H1 (cell line): Measurements from ENCODE around the gene DHCR24. TPM values are rescaled to one million over a fixed set of nuclear protein-coding genes. Genes with fewer than 3 reads are reported as not detected.
"Not testable (repeated sequence)": the region's sequence is repeated elsewhere in the genome, so short reads cannot be mapped to it uniquely, and the experiment has no call there.

Experiments
- CTCF ChIA-PET: fragments of 300-600 bp; sonication (Branson Sonifier 250); formaldehyde crosslinking; loops from one replicate; lab custom pipeline; 2021; ENCODE audit not compliant: partially characterized antibody; lab: Charles Lee
- POLR2A ChIA-PET: fragments of 300-600 bp; sonication (Branson Sonifier 250); formaldehyde crosslinking; loops from one replicate; lab custom pipeline; 2021; ENCODE audit warnings: inconsistent platforms; ENCODE audit not compliant: partially characterized antibody; lab: Charles Lee
- DNase-seq, 2 experiments: peaks; one replicate each; pipeline versions ENCODE4 v3.0.0 to v3.0.0-alpha.2; 2010 to 2022; ENCODE audit warnings: low spot score in 2 of 2, low read depth in 1 of 2, mixed read lengths in 1 of 2
- FAIRE-seq: peaks from 2 replicates; lab custom pipeline; 2011; peaks lifted over from hg19 to GRCh38; lab: Jason Lieb, UNC
- H2AFZ ChIP-seq: 2 replicates; pipeline ENCODE4 v1.8.1; 2012; ENCODE audit warnings: low read length, inconsistent platforms
- H2AK5ac ChIP-seq: 2 replicates; pipeline ENCODE4 v1.6.1; 2013; ENCODE audit warnings: low read depth, low read length
- H2BK120ac ChIP-seq: replicated peaks from 2 replicates; pipeline ENCODE3; 2013; ENCODE audit warnings: low read depth, low read length, inconsistent platforms
- H2BK12ac ChIP-seq: 2 replicates; pipeline ENCODE4 v1.6.1; 2013; ENCODE audit warnings: low read depth, low read length
- H2BK15ac ChIP-seq: 2 replicates; pipeline ENCODE4 v1.6.1; 2013; ENCODE audit warnings: low read length
- H2BK20ac ChIP-seq: 2 replicates; pipeline ENCODE4 v1.6.1; 2013; ENCODE audit warnings: low read length
- H2BK5ac ChIP-seq: 2 replicates; pipeline ENCODE4 v1.6.1; 2013; ENCODE audit warnings: low read depth, low read length
- H3K14ac ChIP-seq: 2 replicates; pipeline ENCODE4 v1.6.1; 2013; ENCODE audit warnings: inconsistent platforms; ENCODE audit not compliant: insufficient read length
- H3K18ac ChIP-seq: 2 replicates; pipeline ENCODE4 v1.6.1; 2013; ENCODE audit warnings: low read length; ENCODE audit errors: extremely low read depth
- H3K23ac ChIP-seq: 2 replicates; pipeline ENCODE4 v1.6.1; 2013; ENCODE audit warnings: inconsistent platforms; ENCODE audit not compliant: insufficient read length
- H3K23me2 ChIP-seq: 2 replicates; pipeline ENCODE4 v1.6.1; 2013; ENCODE audit warnings: low read depth, low read length
- H3K27ac ChIP-seq: 2 replicates; pipeline ENCODE4 v1.6.1; 2011; ENCODE audit warnings: low read depth, low read length, inconsistent platforms
- H3K27me3 ChIP-seq, 4 experiments: replicated peaks in 1 of 4; 1 replicate in 1 of 4; 2 replicates in 3 of 4; pipeline versions ENCODE4 v1.6.1 to v1.8.1; 2011 to 2013; ENCODE audit warnings: low read length in 3 of 4, mild to moderate bottlenecking in 3 of 4, inconsistent platforms in 2 of 4, mixed read lengths in 2 of 4, moderate library complexity in 1 of 4; ENCODE audit not compliant: control insufficient read depth in 3 of 4, insufficient read depth in 3 of 4; ENCODE audit errors: extremely low read depth in 1 of 4
- H3K36me3 ChIP-seq, 4 experiments: 2 replicates each; pipeline versions ENCODE4 v1.6.1 to v1.8.1; 2011 to 2013; ENCODE audit warnings: mild to moderate bottlenecking in 4 of 4, low read length in 3 of 4, moderate library complexity in 2 of 4, control low read depth in 1 of 4, inconsistent platforms in 1 of 4; ENCODE audit not compliant: insufficient read depth in 4 of 4, control insufficient read depth in 2 of 4
- H3K4ac ChIP-seq: replicated peaks from 2 replicates; pipeline ENCODE3; 2013; ENCODE audit warnings: low read length, low read depth, mixed read lengths, inconsistent platforms; ENCODE audit not compliant: insufficient read length
- H3K4me1 ChIP-seq, 4 experiments: replicated peaks in 1 of 4; 1 replicate in 1 of 4; 2 replicates in 3 of 4; pipeline versions ENCODE4 v1.6.1 to v1.8.1; 2011 to 2013; ENCODE audit warnings: low read length in 3 of 4, inconsistent platforms in 2 of 4, mixed read lengths in 1 of 4; ENCODE audit not compliant: insufficient read depth in 4 of 4, control insufficient read depth in 3 of 4
- H3K4me2 ChIP-seq, 2 experiments: 2 replicates each; pipeline versions ENCODE4 v1.6.1 to v1.8.1; 2011 to 2013; ENCODE audit warnings: low read depth in 2 of 2, low read length in 2 of 2, control low read depth in 1 of 2, inconsistent platforms in 1 of 2, mild to moderate bottlenecking in 1 of 2; ENCODE audit not compliant: insufficient read depth in 1 of 2
- H3K4me3 ChIP-seq, 4 experiments: fragments of 200-600, 300-600 bp in 1 of 4; sonication (generic), shearing (Covaris generic), sonication (Bioruptor Twin) in 1 of 4; 2 replicates each; pipeline versions ENCODE4 v1.5.1 to v1.8.1; 2011 to 2016; ENCODE audit warnings: low read length in 4 of 4, low read depth in 3 of 4, control low read depth in 2 of 4, inconsistent platforms in 2 of 4, mild to moderate bottlenecking in 2 of 4, mixed read lengths in 1 of 4, moderate library complexity in 1 of 4; ENCODE audit not compliant: insufficient read depth in 2 of 4; ENCODE audit errors: extremely low read depth in 1 of 4
- H3K56ac ChIP-seq: replicated peaks from 2 replicates; pipeline ENCODE3; 2013; ENCODE audit warnings: low read depth, mild to moderate bottlenecking, mixed read lengths, low read length, inconsistent platforms; ENCODE audit not compliant: insufficient read length
- H3K79me1 ChIP-seq: 2 replicates; pipeline ENCODE4 v1.6.1; 2013; ENCODE audit warnings: low read depth, low read length, control low read depth
- H3K79me2 ChIP-seq, 2 experiments: 2 replicates each; pipeline versions ENCODE4 v1.6.1 to v1.8.1; 2012 to 2013; ENCODE audit warnings: low read length in 2 of 2, mild to moderate bottlenecking in 2 of 2, inconsistent platforms in 1 of 2; ENCODE audit not compliant: insufficient read depth in 2 of 2, control insufficient read depth in 1 of 2
- H3K9ac ChIP-seq, 4 experiments: replicated peaks in 1 of 4; 1 replicate in 1 of 4; 2 replicates in 3 of 4; pipeline versions ENCODE4 v1.6.1 to v1.8.1; 2011 to 2013; ENCODE audit warnings: low read depth in 3 of 4, low read length in 3 of 4, control low read depth in 2 of 4, mild to moderate bottlenecking in 2 of 4, moderate library complexity in 2 of 4, inconsistent platforms in 1 of 4; ENCODE audit errors: extremely low read depth in 1 of 4
- H3K9me3 ChIP-seq, 2 experiments: 2 replicates each; pipeline versions ENCODE4 v1.6.1 to v1.8.1; 2012 to 2013; ENCODE audit warnings: mild to moderate bottlenecking in 2 of 2, moderate library complexity in 2 of 2, control low read depth in 1 of 2, inconsistent platforms in 1 of 2, low read depth in 1 of 2, low read length in 1 of 2, mixed read lengths in 1 of 2; ENCODE audit not compliant: insufficient read depth in 2 of 2
- H4K20me1 ChIP-seq, 2 experiments: replicated peaks in 1 of 2; 2 replicates each; pipeline versions ENCODE3 to v1.8.1; 2011 to 2013; ENCODE audit warnings: inconsistent platforms in 2 of 2, low read length in 2 of 2, mild to moderate bottlenecking in 1 of 2; ENCODE audit not compliant: insufficient read depth in 2 of 2, control insufficient read depth in 1 of 2
- H4K5ac ChIP-seq: 2 replicates; pipeline ENCODE4 v1.6.1; 2013; ENCODE audit warnings: low read length, low read depth, mixed read lengths, inconsistent platforms; ENCODE audit not compliant: insufficient read length
- H4K8ac ChIP-seq: 2 replicates; pipeline ENCODE4 v1.8.0; 2013; ENCODE audit warnings: mild to moderate bottlenecking, moderate library complexity, low read length, inconsistent platforms; ENCODE audit not compliant: insufficient read depth; ENCODE audit errors: extremely low read depth
- H4K91ac ChIP-seq: replicated peaks from 2 replicates; pipeline ENCODE3; 2013; ENCODE audit warnings: low read length, mixed read lengths, inconsistent platforms; ENCODE audit not compliant: insufficient read length
- WGBS, 2 experiments: shearing (Covaris generic) in 1 of 2; methylation state at CpG; one replicate each; pipeline versions ENCODE4 v1.1.6 to v1.1.7; 2013 to 2015; ENCODE audit warnings: low lambda C conversion rate in 2 of 2, mixed read lengths in 2 of 2, inconsistent platforms in 1 of 2, low coverage in 1 of 2, missing lambda C conversion rate in 1 of 2; ENCODE audit not compliant: insufficient replicate concordance in 2 of 2, insufficient coverage in 1 of 2, insufficient read length in 1 of 2; ENCODE audit errors: extremely low coverage in 1 of 2, missing lambda C conversion rate in 1 of 2; 5-methylcytosine and 5-hydroxymethylcytosine counted together
- polyA plus RNA-seq, 7 experiments: library from polyadenylated mRNA; depleted of rRNA in 3 of 7; stranded (reverse) in 5 of 7; unstranded in 2 of 7; fragments of >200 nt in 5 of 7; fragments of 200-250 nt in 2 of 7; gene quantifications; 1 replicate in 5 of 7; 2 replicates in 1 of 7; 4 replicates in 1 of 7; pipeline versions ENCODE4 v1.2.1 to v1.2.3, GENCODE V29; 2011 to 2013; ENCODE audit warnings: missing spikeins in 2 of 7, mixed read lengths in 2 of 7
- total RNA-seq: library from RNA; stranded (reverse); fragmentation: NEBNext Ultra II Directional; extraction: Animal tissue kit (Norgen Biotek cat#: 25700); gene quantifications from 2 replicates; pipeline ENCODE4 v1.2.1, GENCODE V29; 2021

The DHCR24 gene
- total and polyA plus RNA-seq, 2 of the 8 experiments (the other 6 are each of a cell fraction or from before 2014, with no cell fraction given) = 370 to 419 TPM

- H3K14ac ChIP-seq, H2BK120ac ChIP-seq, H3K27me3 ChIP-seq, DNase-seq, H4K8ac ChIP-seq, H4K91ac ChIP-seq, CTCF ChIA-PET, H3K4ac ChIP-seq, H3K27ac ChIP-seq, H3K56ac ChIP-seq, H3K23ac ChIP-seq, H2BK12ac ChIP-seq, H3K4me2 ChIP-seq, H2BK20ac ChIP-seq, H2AK5ac ChIP-seq, H3K9me3 ChIP-seq, H3K23me2 ChIP-seq, H2AFZ ChIP-seq, FAIRE-seq, H3K4me3 ChIP-seq, H4K5ac ChIP-seq, H3K9ac ChIP-seq, H3K18ac ChIP-seq, H2BK5ac ChIP-seq, POLR2A ChIA-PET, H2BK15ac ChIP-seq: not testable (repeated sequence)
- Histone ChIP-seq H4K20me1 (peaks cover 22 to 35% of the 10 kb centered on the region in 2 experiments), H3K36me3 (peaks cover 4 to 66% (median 24%) of the 10 kb centered on the region in 4 experiments; a peak in 7 of 8 replicates), H3K79me1 (peaks cover 15% of the 10 kb centered on the region), H3K4me1 (peaks cover 7 to 18% (median 12%) of the 10 kb centered on the region in 4 experiments), H3K79me2 (peaks cover 38 to 97% of the 10 kb centered on the region in 2 experiments)
- WGBS, 2 experiments = 94% methylated on average over 2 of the region's 2 CpGs; no CpG with 5 or more reads in 1 of the 2 experiments
Measured at GRCh38 chr1:54881604-54882003, 5.4 kb downstream of the DHCR24 start.
